SK-N-SH (cell line): ENCODE measurements around the gene SGSM2. TPM values are rescaled to one million over a fixed set of nuclear protein-coding genes. Genes with fewer than 3 reads are reported as not detected.

Experiments used
- CTCF ChIA-PET: fragments of 300-600, 350-600 bp; formaldehyde crosslinking; extraction: SDS; loops from one replicate; lab custom pipeline; 2021; lab: Yijun Ruan, JAX
- POLR2A ChIA-PET: fragments of 350-600 bp; sonication (Branson Sonifier 250); formaldehyde crosslinking; extraction: SDS; loops from one replicate; lab custom pipeline; 2020; ENCODE audit warnings: antibody characterized with exemption, inconsistent platforms; lab: Yijun Ruan, JAX
- DNase-seq: peaks from one replicate; pipeline ENCODE4 v3.0.0; 2012
- H2AFZ ChIP-seq: fragments of 200-600 bp; sonication (generic); 2 replicates; pipeline ENCODE4 v1.8.1; 2016; ENCODE audit warnings: antibody characterized with exemption, mild to moderate bottlenecking, low read depth
- H3F3A ChIP-seq: fragments of 200-600 bp; sonication (generic); replicated peaks from 2 replicates; pipeline ENCODE3; 2016; ENCODE audit warnings: antibody characterized with exemption, mild to moderate bottlenecking; ENCODE audit not compliant: insufficient read depth
- H3K27ac ChIP-seq, 2 experiments: fragments of 200-500 bp in 1 of 2; fragments of 200-600 bp in 1 of 2; sonication (Bioruptor generic) in 1 of 2; sonication (generic), shearing (Covaris generic) in 1 of 2; 2 replicates each; pipeline versions ENCODE4 v1.5.1 to v1.6.1; 2014 to 2016; ENCODE audit warnings: low read depth in 2 of 2, inconsistent platforms in 1 of 2, low read length in 1 of 2, mild to moderate bottlenecking in 1 of 2, mixed read lengths in 1 of 2
- H3K27me3 ChIP-seq: fragments of 200-600 bp; sonication (generic), shearing (Covaris generic); 2 replicates; pipeline ENCODE4 v1.6.1; 2016; ENCODE audit warnings: mixed run types; ENCODE audit not compliant: insufficient read depth
- H3K36me3 ChIP-seq, 2 experiments: fragments of 200-500 bp in 1 of 2; fragments of 200-600 bp in 1 of 2; sonication (Bioruptor generic) in 1 of 2; sonication (generic) in 1 of 2; replicated peaks in 1 of 2; 2 replicates each; pipeline versions ENCODE3 to v1.5.1; 2014 to 2016; ENCODE audit warnings: low read length in 1 of 2, mild to moderate bottlenecking in 1 of 2; ENCODE audit not compliant: insufficient read depth in 2 of 2, control insufficient read depth in 1 of 2
- H3K4me1 ChIP-seq, 2 experiments: fragments of 200-500 bp in 1 of 2; fragments of 200-600 bp in 1 of 2; sonication (Bioruptor generic) in 1 of 2; sonication (generic), shearing (Covaris generic) in 1 of 2; 2 replicates each; pipeline versions ENCODE4 v1.5.1 to v1.6.1; 2014 to 2016; ENCODE audit warnings: low read depth in 1 of 2, low read length in 1 of 2, mixed run types in 1 of 2; ENCODE audit not compliant: insufficient read depth in 2 of 2, control insufficient read depth in 1 of 2
- H3K4me2 ChIP-seq: fragments of 200-600 bp; sonication (generic), shearing (Covaris generic); 2 replicates; pipeline ENCODE4 v1.6.1; 2017; ENCODE audit warnings: mixed run types
- H3K4me3 ChIP-seq, 2 experiments: fragments of 200-500 bp in 1 of 2; fragments of 200-600 bp in 1 of 2; sonication (Bioruptor generic) in 1 of 2; sonication (generic), shearing (Covaris generic) in 1 of 2; 2 replicates each; pipeline versions ENCODE4 v1.5.1 to v1.8.1; 2014 to 2016; ENCODE audit warnings: low read depth in 2 of 2, inconsistent platforms in 1 of 2, low read length in 1 of 2, mild to moderate bottlenecking in 1 of 2, mixed read lengths in 1 of 2, moderate library complexity in 1 of 2
- H3K79me2 ChIP-seq: fragments of 200-600 bp; sonication (generic); 2 replicates; pipeline ENCODE4 v1.8.1; 2017; ENCODE audit warnings: mild to moderate bottlenecking; ENCODE audit not compliant: insufficient read depth
- H3K9ac ChIP-seq: fragments of 200-600 bp; sonication (generic); 2 replicates; pipeline ENCODE4 v1.6.1; 2017; ENCODE audit warnings: mixed run types
- H3K9me2 ChIP-seq: fragments of 200-600 bp; sonication (generic); 2 replicates; pipeline ENCODE4 v1.6.1; 2017; ENCODE audit warnings: mixed run types
- H3K9me3 ChIP-seq: fragments of 200-600 bp; sonication (generic); 2 replicates; pipeline ENCODE4 v1.6.1; 2017; ENCODE audit warnings: mixed run types, mild to moderate bottlenecking, moderate library complexity
- H4K20me1 ChIP-seq: fragments of 200-600 bp; sonication (generic); 2 replicates; pipeline ENCODE4 v1.6.1; 2017; ENCODE audit warnings: mild to moderate bottlenecking, mixed run types; ENCODE audit not compliant: insufficient read depth
- CHD2 ChIP-seq: fragments of 150-350 bp; IDR thresholded peaks from 2 replicates; pipeline ENCODE4 v1.6.1; 2018; ENCODE audit warnings: low read length; ENCODE audit not compliant: partially characterized antibody
- EP300 ChIP-seq, 2 experiments: IDR thresholded peaks; 2 replicates each; pipeline versions ENCODE4 v1.4.0 to v1.6.1; 2012; ENCODE audit warnings: borderline replicate concordance in 1 of 2, low read depth in 1 of 2, low read length in 1 of 2
- EZH2phosphoT487 ChIP-seq: fragments of 200-600 bp; sonication (generic); IDR thresholded peaks from 2 replicates; pipeline ENCODE4 v1.6.1; 2017; ENCODE audit warnings: low read depth, mixed run types, mild to moderate bottlenecking, antibody characterized with exemption, moderate library complexity, borderline replicate concordance
- FOSL2 ChIP-seq: IDR thresholded peaks from 2 replicates; pipeline ENCODE4 v1.4.0; 2012; ENCODE audit warnings: low read depth, mild to moderate bottlenecking, moderate library complexity, borderline replicate concordance
- FOXM1 ChIP-seq: IDR thresholded peaks from 2 replicates; pipeline ENCODE4 v1.4.0; 2012; ENCODE audit warnings: low read depth, mild to moderate bottlenecking
- GATA2 ChIP-seq: sonication (generic); formaldehyde crosslinking; IDR thresholded peaks from 2 replicates; pipeline ENCODE4 v1.5.0; 2020; ENCODE audit warnings: mild to moderate bottlenecking, missing genetic modification reagents
- MEF2A ChIP-seq: IDR thresholded peaks from 2 replicates; pipeline ENCODE4 v1.4.0; 2012; ENCODE audit warnings: low read depth, borderline replicate concordance
- NFIC ChIP-seq: IDR thresholded peaks from 2 replicates; pipeline ENCODE4 v1.4.0; 2012; ENCODE audit warnings: borderline replicate concordance
- POLR2AphosphoS5 ChIP-seq: IDR thresholded peaks from 2 replicates; pipeline ENCODE4 v1.6.1; 2012; ENCODE audit warnings: low read depth, low read length
- RCOR1 ChIP-seq: fragments of 150-350 bp; IDR thresholded peaks from 2 replicates; pipeline ENCODE4 v1.6.1; 2017; ENCODE audit warnings: antibody characterized with exemption, low read length
- RFX5 ChIP-seq: IDR thresholded peaks from 2 replicates; pipeline ENCODE4 v1.6.1; 2012; ENCODE audit warnings: mild to moderate bottlenecking, improper control_type of control experiment, low read length
- RXRA ChIP-seq: IDR thresholded peaks from 2 replicates; pipeline ENCODE4 v1.4.0; 2012; ENCODE audit warnings: low read depth, mild to moderate bottlenecking, borderline replicate concordance
- SIN3A ChIP-seq: IDR thresholded peaks from 2 replicates; pipeline ENCODE4 v1.6.1; 2012; ENCODE audit warnings: low read depth, mild to moderate bottlenecking, low read length, moderate library complexity, borderline replicate concordance
- TAF1 ChIP-seq: IDR thresholded peaks from 2 replicates; pipeline ENCODE4 v1.6.1; 2012; ENCODE audit warnings: low read depth, mild to moderate bottlenecking, low read length, moderate library complexity, borderline replicate concordance
- USF1 ChIP-seq: IDR thresholded peaks from 2 replicates; pipeline ENCODE4 v1.4.0; 2012; ENCODE audit warnings: low read depth, borderline replicate concordance
- USF2 ChIP-seq: fragments of 150-350 bp; IDR thresholded peaks from 2 replicates; pipeline ENCODE4 v1.6.1; 2017; ENCODE audit warnings: antibody characterized with exemption, low read length, low read depth, borderline replicate concordance
- YY1 ChIP-seq: IDR thresholded peaks from 2 replicates; pipeline ENCODE4 v1.4.0; 2012; ENCODE audit warnings: low read depth, mild to moderate bottlenecking
- WGBS: methylation state at CpG from one replicate; pipeline ENCODE4 v1.1.6; 2017; ENCODE audit warnings: low lambda C conversion rate; 5-methylcytosine and 5-hydroxymethylcytosine counted together
- polyA plus RNA-seq, 3 experiments: library from polyadenylated mRNA; depleted of rRNA; stranded (reverse); fragments of >200 nt; gene quantifications; 2 replicates each; pipeline ENCODE4 v1.2.3, GENCODE V29; 2012

The SGSM2 gene
- polyA plus RNA-seq, 1 of the 3 experiments (the other 2 are of a cell fraction) = 85.9 TPM

- Histone ChIP-seq H3K4me2 (no peak overlapping the region), H3K27ac (no peak overlapping the region), H3K36me3 (peaks cover 9 to 27% of the 10 kb centered on the region in 2 experiments), H3F3A (peaks cover 6% of the 10 kb centered on the region), H3K9me2 (no peaks in the 10 kb centered on the region), H3K9ac (no peak overlapping the region), H4K20me1 (peaks cover 12% of the 10 kb centered on the region), H3K4me1 (peaks cover 6 to 10% of the 10 kb centered on the region in 2 experiments; a peak in 2 of 4 replicates), H3K79me2 (peaks cover 16% of the 10 kb centered on the region; the same call in 1 of the 2 replicates), H2AFZ (no peak overlapping the region), H3K27me3 (no peaks in the 10 kb centered on the region), H3K9me3 (no peaks in the 10 kb centered on the region), H3K4me3 (no peak overlapping the region)
- CTCF ChIA-PET = interaction anchor here (0.8 to 1.7 kb wide), 3 partner anchors 37 to 70 kb away, joined by 3 to 10 read pairs (median 3); no protein-coding TSS in a partner anchor
- POLR2A ChIA-PET = no interaction called here
- TF ChIP-seq RCOR1 (no peak), CHD2 (no peak)
- 100% methylated on average over 3 of the region's 8 CpGs for WGBS
- no peak for DNase-seq
Observed at GRCh38 chr17:2346475-2346874, 9.2 kb downstream of the SGSM2 start.

- Histone ChIP-seq H4K20me1 (no peaks in the 10 kb centered on the region; the same call in 1 of the 2 replicates), H3K9me3 (no peaks in the 10 kb centered on the region), H3K4me2 (peak overlapping the region; percentile 12; the same call in 1 of the 2 replicates), H2AFZ (no peak overlapping the region), H3K79me2 (0 out of 2 replicates have a peak, but pooled peaks cover 5% of the 10 kb centered on the region), H3K9me2 (no peaks in the 10 kb centered on the region), H3K9ac (no peak overlapping the region), H3K4me1 (peaks cover 6 to 10% of the 10 kb centered on the region in 2 experiments; a peak in 2 of 4 replicates), H3K27ac (peak overlapping the region; percentile 41 to 44; a peak in 3 of 4 replicates), H3K27me3 (no peaks in the 10 kb centered on the region), H3F3A (peaks cover 11% of the 10 kb centered on the region), H3K36me3 (peaks cover 6 to 21% of the 10 kb centered on the region in 2 experiments), H3K4me3 (no peak overlapping the region)
- peak; percentile 96 for TF ChIP-seq RFX5
- TF ChIP-seq FOSL2 = no peak
- TF ChIP-seq EZH2phosphoT487 = no peak
- WGBS = 77% methylated on average over 10 of the region's 11 CpGs
- ChIA-PET POLR2A (interaction anchor here (1.1 kb wide), 1 partner anchor 12 kb away, joined by 5 read pairs; the partner anchor contains the start of gene TSR1), CTCF (interaction anchor here (0.7 to 1.0 kb wide), 2 partner anchors 12 to 34 kb away, joined by 3 to 4 read pairs; partner anchors contain the start of gene TSR1)
- no peak for DNase-seq
Observed at GRCh38 chr17:2347805-2348685, 10.7 kb downstream of the SGSM2 start.

GRCh38 chr17:2351269-2351668 is 14.0 kb downstream of the SGSM2 start:
- H3K9me3 ChIP-seq = no peaks in the 10 kb centered on the region
- ChIA-PET POLR2A (no interaction called here), CTCF (interaction anchor here (0.8 to 4.8 kb wide), 3 partner anchors 12 to 107 kb away, joined by 3 to 88 read pairs (median 3); no protein-coding TSS in a partner anchor)
- H3K9me2 ChIP-seq = no peaks in the 10 kb centered on the region
- no peak overlapping the region for H2AFZ ChIP-seq
- no peak for TF ChIP-seq TAF1
- no peak for TF ChIP-seq GATA2 (CRISPR knock-in tag)
- no peak for TF ChIP-seq USF2
- no peak for TF ChIP-seq USF1
- TF ChIP-seq POLR2AphosphoS5 = no peak
- no peak for TF ChIP-seq MEF2A
- TF ChIP-seq EZH2phosphoT487 = no peak
- no peak for TF ChIP-seq FOXM1
- TF ChIP-seq NFIC = no peak
- no peak for TF ChIP-seq YY1
- TF ChIP-seq EP300 (IDR thresholded peaks at IDR 0.05; ENCODE audit: borderline replicate concordance in 1 of 2, low read depth in 1 of 2, low read length in 1 of 2) = no peak
- no peak for TF ChIP-seq RXRA
- TF ChIP-seq SIN3A = no peak
- peaks cover 6 to 10% of the 10 kb centered on the region in 2 experiments; a peak in 2 of 4 replicates for H3K4me1 ChIP-seq
- no peak overlapping the region for H3K27ac ChIP-seq
- H3F3A ChIP-seq = peaks cover 21% of the 10 kb centered on the region
- 97% methylated on average over 6 of the region's 6 CpGs for WGBS
- H3K79me2 ChIP-seq = 0 out of 2 replicates have a peak, but pooled peaks cover 5% of the 10 kb centered on the region
- peaks cover 7% of the 10 kb centered on the region for H4K20me1 ChIP-seq
- H3K9ac ChIP-seq = no peak overlapping the region
- no peak overlapping the region for H3K4me2 ChIP-seq
- no peak overlapping the region for H3K4me3 ChIP-seq
- no peaks in the 10 kb centered on the region for H3K27me3 ChIP-seq
- H3K36me3 ChIP-seq = peaks cover 0 to under 1% of the 10 kb centered on the region in 2 experiments
- no peak for DNase-seq
